Measurements from ENCODE around the gene HLCS. TPM values are rescaled to one million over a fixed set of nuclear protein-coding genes. Genes with fewer than 3 reads are reported as not detected.

Gene HLCS
- total and polyA plus RNA-seq, 2 of the 4 experiments (the other 2 are of a cell fraction): 10.6 to 21.0 TPM

GRCh38 chr21:36747041-36747814, 219.2 kb downstream of the HLCS start:
- no peak for DNase-seq
- ChIA-PET POLR2A (ENCODE audit: unreplicated experiment) (interaction anchor here (0.6 kb wide), 2 partner anchors 164 to 184 kb away, joined by 11 to 32 read pairs; no protein-coding TSS in a partner anchor), CTCF (interaction anchor here (0.6 to 1.5 kb wide), 4 partner anchors 13 to 170 kb away, joined by 3 to 5 read pairs (median 4); no protein-coding TSS in a partner anchor)
- no peak; the same call in 1 of the 2 replicates for ATAC-seq (ENCODE audit: low read depth)
- H3K9ac ChIP-seq (ENCODE audit: low read depth, low read length): no peak overlapping the region
- 0 out of 2 replicates have a peak, but pooled peaks cover 2% of the 10 kb centered on the region for H3K9me1 ChIP-seq (ENCODE audit: insufficient read depth, low read length)
- no peak overlapping the region for H3K23ac ChIP-seq (ENCODE audit: low read depth, low read length)
- no TSS peak for BruUV-seq (replicated peaks)
- 0 out of 2 replicates have a peak overlapping the region, but pooled peaks have one; percentile 58 for H4K5ac ChIP-seq (ENCODE audit: low read depth, low read length)
- peaks cover 2% of the 10 kb centered on the region; the same call in 1 of the 2 replicates for H3K36me3 ChIP-seq (ENCODE audit: control insufficient read depth, insufficient read depth, low read length)
- peak overlapping the region; percentile 86 for H3K4me2 ChIP-seq (ENCODE audit: low read depth, low read length)
- peaks cover 2% of the 10 kb centered on the region for H3K27me3 ChIP-seq (ENCODE audit: control insufficient read depth, insufficient read depth, low read length)
- in situ Hi-C loops (cut with MboI; ENCODE audit: low sequenced_read_pairs): no loop called here
- no peak overlapping the region for H2BK15ac ChIP-seq (ENCODE audit: low read depth, low read length)
- intact Hi-C loops (cut with micrococcal nuclease): loop anchor here (10.0 kb wide), 1 partner anchor 242 kb away; no protein-coding TSS in a partner anchor
- no peak overlapping the region for H3K56ac ChIP-seq (ENCODE audit: extremely low read depth, insufficient read depth, low read length)
- H2BK5ac ChIP-seq (ENCODE audit: low read depth, low read length, poor library complexity, severe bottlenecking): no peak overlapping the region
- H2AK5ac ChIP-seq (ENCODE audit: low read depth, low read length): no peak overlapping the region
- no peak overlapping the region for H3K18ac ChIP-seq (ENCODE audit: low read depth, low read length)
- H4K20me1 ChIP-seq (ENCODE audit: insufficient read depth, low read length): no peaks in the 10 kb centered on the region
- peak overlapping the region; percentile 52 for H2AFZ ChIP-seq (replicated peaks; ENCODE audit: low read length, poor library complexity)
- 3% methylated on average over 20 of the region's 62 CpGs; no CpG with 5 or more reads in 1 of the 2 experiments for WGBS, 2 experiments (ENCODE audit: extremely low coverage in 2 of 2, insufficient read length in 1 of 2)
- H3K4me1 ChIP-seq (ENCODE audit: control insufficient read depth, insufficient read depth, low read length): peaks cover 11% of the 10 kb centered on the region
- no peak overlapping the region for H3K27ac ChIP-seq (ENCODE audit: insufficient read depth, low read length)
- H4K8ac ChIP-seq (ENCODE audit: low read depth in 2 of 2, low read length in 2 of 2): no peak overlapping the region
- H3K4ac ChIP-seq (ENCODE audit: low read depth, low read length): no peak overlapping the region
- no peak overlapping the region; the same call in 1 of the 2 replicates for H2BK20ac ChIP-seq (ENCODE audit: low read depth, low read length)
- H2BK120ac ChIP-seq (ENCODE audit: low read depth, low read length): no peak overlapping the region
- H3K14ac ChIP-seq (replicated peaks; ENCODE audit: low read depth, low read length): no peak overlapping the region
- dilution Hi-C loops (cut with HindIII; ENCODE audit: low sequenced_read_pairs, unreplicated experiment): no loop called here
- H2AK9ac ChIP-seq (replicated peaks; ENCODE audit: low read depth, low read length, poor library complexity): no peak overlapping the region
- peak overlapping the region; percentile 55 for H3K4me3 ChIP-seq (ENCODE audit: insufficient read depth, low read depth, low read length)
- no peaks in the 10 kb centered on the region for H3K9me3 ChIP-seq (ENCODE audit: control insufficient read depth, insufficient read depth, low read length)
- no peak overlapping the region for H4K91ac ChIP-seq (ENCODE audit: insufficient read depth, low read depth, low read length)
- no peaks in the 10 kb centered on the region for H3K79me1 ChIP-seq (ENCODE audit: low read depth in 1 of 2, low read length in 2 of 2)
- TF ChIP-seq BHLHE40 (IDR thresholded peaks at IDR 0.05; ENCODE audit: low read depth, low read length) (no peak), CEBPB (IDR thresholded peaks at IDR 0.05; ENCODE audit: low read depth, low read length) (no peak), CHD1 (IDR thresholded peaks at IDR 0.05; ENCODE audit: low read depth, low read length) (no peak), MAFK (IDR thresholded peaks at IDR 0.05; ENCODE audit: low read depth, low read length) (no peak), CTCF (conservative IDR thresholded peaks at IDR 0.05; ENCODE audit: low read depth, low read length) (no peak), NFE2L2 (IDR thresholded peaks at IDR 0.05; ENCODE audit: low read depth, low read length) (no peak), RCOR1 (IDR thresholded peaks at IDR 0.05; ENCODE audit: insufficient replicate concordance, low read length) (no peak), MAZ (IDR thresholded peaks at IDR 0.05; ENCODE audit: borderline replicate concordance, low read depth, low read length) (no peak), SMC3 (IDR thresholded peaks at IDR 0.05; ENCODE audit: low read depth, low read length) (no peak), ELK1 (IDR thresholded peaks at IDR 0.05; ENCODE audit: borderline replicate concordance, low read depth, low read length) (no peak), MXI1 (IDR thresholded peaks at IDR 0.05; ENCODE audit: borderline replicate concordance, low read depth, low read length) (no peak), RFX5 (IDR thresholded peaks at IDR 0.05; ENCODE audit: low read depth, low read length) (no peak)
- TF ChIP-seq, protein P1, sequence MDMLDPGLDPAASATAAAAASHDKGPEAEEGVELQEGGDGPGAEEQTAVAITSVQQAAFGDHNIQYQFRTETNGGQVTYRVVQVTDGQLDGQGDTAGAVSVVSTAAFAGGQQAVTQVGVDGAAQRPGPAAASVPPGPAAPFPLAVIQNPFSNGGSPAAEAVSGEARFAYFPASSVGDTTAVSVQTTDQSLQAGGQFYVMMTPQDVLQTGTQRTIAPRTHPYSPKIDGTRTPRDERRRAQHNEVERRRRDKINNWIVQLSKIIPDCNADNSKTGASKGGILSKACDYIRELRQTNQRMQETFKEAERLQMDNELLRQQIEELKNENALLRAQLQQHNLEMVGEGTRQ (IDR thresholded peaks at IDR 0.05; ENCODE audit: low read depth, low read length): no peak

Data from IMR-90 (cell line).